AG04449 (cell line): ENCODE measurements around the gene PCED1A.

Source experiments
- CTCF ChIA-PET: fragments of 350-600 bp; formaldehyde crosslinking; extraction: SDS; loops from one replicate; lab custom pipeline; 2021; ENCODE audit warnings: antibody characterized with exemption; lab: Yijun Ruan, JAX
- POLR2A ChIA-PET: fragments of 400-600, 350-600 bp; formaldehyde crosslinking; extraction: SDS; loops from one replicate; lab custom pipeline; 2020; ENCODE audit warnings: antibody characterized with exemption, inconsistent platforms; lab: Yijun Ruan, JAX
- DNase-seq: peaks from one replicate; pipeline ENCODE4 v3.0.0-alpha.2; 2010; ENCODE audit warnings: low read depth, low spot score
- H3K4me3 ChIP-seq: 2 replicates; pipeline ENCODE4 v1.5.1; 2011; ENCODE audit warnings: low read depth, mild to moderate bottlenecking, control low read depth, low read length
- CTCF ChIP-seq: IDR thresholded peaks from one replicate; pipeline ENCODE4 v1.5.1; 2011; ENCODE audit warnings: mild to moderate bottlenecking, moderate library complexity, low read length, control low read depth, inconsistent platforms; ENCODE audit not compliant: insufficient read depth; ENCODE audit errors: missing control alignments

PCED1A gene

GRCh38 chr20:2797136-2797983 lies 43.1 kb downstream of the PCED1A start:
- no peak for TF ChIP-seq CTCF
- CTCF ChIA-PET, result no interaction called here
- no peak overlapping the region for H3K4me3 ChIP-seq
- no peak for DNase-seq
- POLR2A ChIA-PET, result no interaction called here

GRCh38 chr20:2796011-2796660 lies 44.3 kb downstream of the PCED1A start:
- no peak overlapping the region for H3K4me3 ChIP-seq
- no peak for TF ChIP-seq CTCF
- ChIA-PET POLR2A (no interaction called here), CTCF (no interaction called here)
- no peak for DNase-seq

- no peak overlapping the region for H3K4me3 ChIP-seq
- no peak for DNase-seq
- no peak for TF ChIP-seq CTCF
- ChIA-PET POLR2A (no interaction called here), CTCF (interaction anchor here (2.2 kb wide), 1 partner anchor 43 kb away, joined by 8 read pairs; no protein-coding TSS in a partner anchor)
Observed at GRCh38 chr20:2795451-2795850, 45.0 kb downstream of the PCED1A start.

GRCh38 chr20:2794866-2795447 lies 45.5 kb downstream of the PCED1A start:
- no peak for TF ChIP-seq CTCF
- DNase-seq, result no peak
- H3K4me3 ChIP-seq, result no peak overlapping the region
- ChIA-PET POLR2A (no interaction called here), CTCF (interaction anchor here (2.2 kb wide), 1 partner anchor 42 kb away, joined by 8 read pairs; no protein-coding TSS in a partner anchor)

- DNase-seq, result no peak
- TF ChIP-seq CTCF, result no peak
- POLR2A ChIA-PET, result no interaction called here
- CTCF ChIA-PET, result interaction anchor here (0.8 to 2.2 kb wide), 2 partner anchors 19 to 42 kb away, joined by 3 to 8 read pairs; no protein-coding TSS in a partner anchor
- no peak overlapping the region for H3K4me3 ChIP-seq
Observed at GRCh38 chr20:2794202-2794748, 46.2 kb downstream of the PCED1A start.
